ENCODE results near the gene NOVA1. TPM values are rescaled to one million over a fixed set of nuclear protein-coding genes. Genes with fewer than 3 reads are reported as not detected.

Gene NOVA1
- total RNA-seq, 1 experiment from 2014 or later = not detected

- no peaks in the 10 kb centered on the region for H3K4me1 ChIP-seq (ENCODE audit: control insufficient read depth in 1 of 2, insufficient read depth in 2 of 2, low read length in 2 of 2)
- H3K9me2 ChIP-seq (ENCODE audit: insufficient read depth) = no peaks in the 10 kb centered on the region
- DNase-seq (ENCODE audit: low read depth, low spot score) = no peak
- ChIA-PET RAD21 (ENCODE audit: low non-redundant PET in 1 of 2, low total read pairs in 2 of 2, uncharacterized antibody in 2 of 2, unreplicated experiment in 2 of 2) (no interaction called here), CTCF (no interaction called here), POLR2A (no interaction called here)
- no peak for ATAC-seq
- no peaks in the 10 kb centered on the region for H3K79me2 ChIP-seq (ENCODE audit: insufficient read depth, low read length)
- BruUV-seq (replicated peaks) = no TSS peak
- H3K9me3 ChIP-seq (ENCODE audit: control insufficient read depth in 1 of 2, insufficient read depth in 1 of 2, low read depth in 1 of 2, low read length in 2 of 2) = peaks cover 6 to 19% of the 10 kb centered on the region in 2 experiments; a peak in 2 of 4 replicates
- no peak for TF ChIP-seq POLR2AphosphoS5 (IDR thresholded peaks at IDR 0.05; ENCODE audit: low read depth, low read length)
- TF ChIP-seq MAX (IDR thresholded peaks at IDR 0.05) = no peak
- no peak overlapping the region for H2AFZ ChIP-seq (ENCODE audit: low read depth, low read length, poor library complexity, severe bottlenecking)
- no peaks in the 10 kb centered on the region for H3K27me3 ChIP-seq (ENCODE audit: insufficient read depth, low read length)
- H3K9ac ChIP-seq (ENCODE audit: low read length) = no peak overlapping the region
- no peaks in the 10 kb centered on the region for H4K20me1 ChIP-seq (ENCODE audit: insufficient read depth)
- H3K36me3 ChIP-seq (ENCODE audit: control insufficient read depth in 1 of 2, insufficient read depth in 2 of 2, low read length in 2 of 2) = no peaks in the 10 kb centered on the region
- intact Hi-C loops (cut with micrococcal nuclease) = no loop called here
- no peak overlapping the region for H3K4me2 ChIP-seq (ENCODE audit: low read length)
- H3K4me3 ChIP-seq (replicated peaks in 1 of 2; ENCODE audit: low read depth in 1 of 2, low read length in 2 of 2) = no peak overlapping the region
- no peak overlapping the region for H3K27ac ChIP-seq (ENCODE audit: low read depth, low read length)
These were observed 70.7 kb downstream of the NOVA1 start for GRCh38 chr14:26527095-26527494.

- CTCF ChIA-PET = no interaction called here
- no TSS peak for BruUV-seq (replicated peaks)
- H3K79me2 ChIP-seq (ENCODE audit: insufficient read depth, low read length) = no peaks in the 10 kb centered on the region
These were observed 71.7 kb downstream of the NOVA1 start for GRCh38 chr14:26526137-26526536.

More at GRCh38 chr14:26526137-26526536, 71.7 kb downstream of the NOVA1 start:
- RAD21 ChIA-PET (ENCODE audit: low non-redundant PET in 1 of 2, low total read pairs in 2 of 2, uncharacterized antibody in 2 of 2, unreplicated experiment in 2 of 2) = no interaction called here
- no peaks in the 10 kb centered on the region for H4K20me1 ChIP-seq (ENCODE audit: insufficient read depth)
- intact Hi-C loops (cut with micrococcal nuclease) = no loop called here
- H3K9me3 ChIP-seq (ENCODE audit: control insufficient read depth in 1 of 2, insufficient read depth in 1 of 2, low read depth in 1 of 2, low read length in 2 of 2) = peaks cover 6 to 24% of the 10 kb centered on the region in 2 experiments; a peak in 2 of 4 replicates
- H3K9ac ChIP-seq (ENCODE audit: low read length) = no peak overlapping the region
- no peaks in the 10 kb centered on the region for H3K36me3 ChIP-seq (ENCODE audit: control insufficient read depth in 1 of 2, insufficient read depth in 2 of 2, low read length in 2 of 2)
- no peak overlapping the region for H3K4me2 ChIP-seq (ENCODE audit: low read length)
- no peak for TF ChIP-seq CEBPB (IDR thresholded peaks at IDR 0.05; ENCODE audit: low read depth)
- TF ChIP-seq TCF7L2 (IDR thresholded peaks at IDR 0.05; ENCODE audit: borderline replicate concordance, extremely low read depth, insufficient read depth, insufficient read length) = no peak
- TF ChIP-seq CTCF (IDR thresholded peaks at IDR 0.05 in 2 of 3, conservative IDR thresholded peaks at IDR 0.05 in 1 of 3; ENCODE audit: borderline replicate concordance in 1 of 3, insufficient read depth in 1 of 3, low read depth in 2 of 3, low read length in 2 of 3) = no peak
- TF ChIP-seq ELF1 (IDR thresholded peaks at IDR 0.05; ENCODE audit: borderline replicate concordance, low read depth) = no peak
- no peak for TF ChIP-seq POLR2A (IDR thresholded peaks at IDR 0.05; ENCODE audit: borderline replicate concordance, extremely low read depth, insufficient read depth, insufficient read length)
- TF ChIP-seq EZH2 (IDR thresholded peaks at IDR 0.05) = no peak
- no peak for TF ChIP-seq ZNF274 (IDR thresholded peaks at IDR 0.05; ENCODE audit: low read depth, low read length)
- TF ChIP-seq YY1 (IDR thresholded peaks at IDR 0.05; ENCODE audit: extremely low read depth, insufficient replicate concordance, low read depth, low read length) = no peak
- no peak for TF ChIP-seq MAX (IDR thresholded peaks at IDR 0.05)
- TF ChIP-seq EGR1 (IDR thresholded peaks at IDR 0.05; ENCODE audit: low read depth) = no peak
- no peak for TF ChIP-seq SRF (IDR thresholded peaks at IDR 0.05; ENCODE audit: low read depth)
- TF ChIP-seq POLR2AphosphoS5 (IDR thresholded peaks at IDR 0.05; ENCODE audit: low read depth, low read length) = no peak
- TF ChIP-seq ZBTB33 (IDR thresholded peaks at IDR 0.05; ENCODE audit: extremely low read depth, insufficient replicate concordance, low read length) = no peak
- no peak for TF ChIP-seq ZFX (IDR thresholded peaks at IDR 0.05)
- TF ChIP-seq EZH2phosphoT487 (IDR thresholded peaks at IDR 0.05; ENCODE audit: borderline replicate concordance) = no peak
- ATAC-seq (no peak), DNase-seq (ENCODE audit: low read depth, low spot score) (no peak)
- H2AFZ ChIP-seq (ENCODE audit: low read depth, low read length, poor library complexity, severe bottlenecking) = no peak overlapping the region
- no peak overlapping the region for H3K4me3 ChIP-seq (replicated peaks in 1 of 2; ENCODE audit: low read depth in 1 of 2, low read length in 2 of 2)
- no peaks in the 10 kb centered on the region for H3K9me2 ChIP-seq (ENCODE audit: insufficient read depth)
- no peaks in the 10 kb centered on the region for H3K4me1 ChIP-seq (ENCODE audit: control insufficient read depth in 1 of 2, insufficient read depth in 2 of 2, low read length in 2 of 2)
- no peaks in the 10 kb centered on the region for H3K27me3 ChIP-seq (ENCODE audit: insufficient read depth, low read length)
- POLR2A ChIA-PET = no interaction called here
- no peak overlapping the region for H3K27ac ChIP-seq (ENCODE audit: low read depth, low read length)

Data from HCT116 (cell line).